ENCODE data around the gene HPSE2.

Gene HPSE2

GRCh38 chr10:98602224-98602623, 633.4 kb downstream of the HPSE2 start:
- no peaks in the 10 kb centered on the region for H3K9me3 ChIP-seq (ENCODE audit: insufficient read depth, low read length)
- no peaks in the 10 kb centered on the region for H3K36me3 ChIP-seq (ENCODE audit: low read length)
- H2AFZ ChIP-seq (ENCODE audit: low read depth, low read length, severe bottlenecking): no peak overlapping the region

GRCh38 chr10:98599032-98599610, 636.5 kb downstream of the HPSE2 start:
- H2AFZ ChIP-seq (ENCODE audit: low read depth, low read length, severe bottlenecking): no peak overlapping the region
- H3K27ac ChIP-seq (ENCODE audit: low read depth, low read length): no peak overlapping the region
- no peaks in the 10 kb centered on the region for H3K27me3 ChIP-seq (ENCODE audit: low read length)
- H3K9me3 ChIP-seq (ENCODE audit: insufficient read depth, low read length): no peaks in the 10 kb centered on the region
- H3K4me2 ChIP-seq (ENCODE audit: low read depth, low read length, poor library complexity, severe bottlenecking): no peak overlapping the region
- no peaks in the 10 kb centered on the region for H3K9me2 ChIP-seq (replicated peaks; ENCODE audit: insufficient read depth, low read length)
- H3K36me3 ChIP-seq (ENCODE audit: low read length): no peaks in the 10 kb centered on the region
- no peaks in the 10 kb centered on the region for H3F3A ChIP-seq (ENCODE audit: insufficient read depth)
- no peak overlapping the region for H3K4me3 ChIP-seq (ENCODE audit: insufficient read depth, low read length, poor library complexity, severe bottlenecking)
- no peaks in the 10 kb centered on the region for H4K20me1 ChIP-seq (ENCODE audit: low read depth, low read length)
- no peaks in the 10 kb centered on the region for H3K79me2 ChIP-seq (ENCODE audit: insufficient read depth, low read length)
- no peak overlapping the region for H3K9ac ChIP-seq (ENCODE audit: low read length)
- TF ChIP-seq, protein P1, sequence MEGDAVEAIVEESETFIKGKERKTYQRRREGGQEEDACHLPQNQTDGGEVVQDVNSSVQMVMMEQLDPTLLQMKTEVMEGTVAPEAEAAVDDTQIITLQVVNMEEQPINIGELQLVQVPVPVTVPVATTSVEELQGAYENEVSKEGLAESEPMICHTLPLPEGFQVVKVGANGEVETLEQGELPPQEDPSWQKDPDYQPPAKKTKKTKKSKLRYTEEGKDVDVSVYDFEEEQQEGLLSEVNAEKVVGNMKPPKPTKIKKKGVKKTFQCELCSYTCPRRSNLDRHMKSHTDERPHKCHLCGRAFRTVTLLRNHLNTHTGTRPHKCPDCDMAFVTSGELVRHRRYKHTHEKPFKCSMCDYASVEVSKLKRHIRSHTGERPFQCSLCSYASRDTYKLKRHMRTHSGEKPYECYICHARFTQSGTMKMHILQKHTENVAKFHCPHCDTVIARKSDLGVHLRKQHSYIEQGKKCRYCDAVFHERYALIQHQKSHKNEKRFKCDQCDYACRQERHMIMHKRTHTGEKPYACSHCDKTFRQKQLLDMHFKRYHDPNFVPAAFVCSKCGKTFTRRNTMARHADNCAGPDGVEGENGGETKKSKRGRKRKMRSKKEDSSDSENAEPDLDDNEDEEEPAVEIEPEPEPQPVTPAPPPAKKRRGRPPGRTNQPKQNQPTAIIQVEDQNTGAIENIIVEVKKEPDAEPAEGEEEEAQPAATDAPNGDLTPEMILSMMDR (IDR thresholded peaks at IDR 0.05; ENCODE audit: insufficient read depth, low read length, poor library complexity, severe bottlenecking): no peak
- TF ChIP-seq EZH2phosphoT487 (conservative IDR thresholded peaks at IDR 0.05; ENCODE audit: low read length): no peak

More at GRCh38 chr10:98602224-98602623, 633.4 kb downstream of the HPSE2 start:
- Histone ChIP-seq H3K4me3 (ENCODE audit: insufficient read depth, low read length, poor library complexity, severe bottlenecking) (no peak overlapping the region), H3F3A (ENCODE audit: insufficient read depth) (no peaks in the 10 kb centered on the region), H4K20me1 (ENCODE audit: low read depth, low read length) (no peaks in the 10 kb centered on the region), H3K9me2 (replicated peaks; ENCODE audit: insufficient read depth, low read length) (no peaks in the 10 kb centered on the region), H3K4me2 (ENCODE audit: low read depth, low read length, poor library complexity, severe bottlenecking) (no peak overlapping the region), H3K9ac (ENCODE audit: low read length) (no peak overlapping the region), H3K27ac (ENCODE audit: low read depth, low read length) (no peak overlapping the region), H3K27me3 (ENCODE audit: low read length) (no peaks in the 10 kb centered on the region), H3K79me2 (ENCODE audit: insufficient read depth, low read length) (no peaks in the 10 kb centered on the region)
- TF ChIP-seq, protein P1 (IDR thresholded peaks at IDR 0.05; ENCODE audit: insufficient read depth, low read length, poor library complexity, severe bottlenecking): no peak
- TF ChIP-seq EZH2phosphoT487 (conservative IDR thresholded peaks at IDR 0.05; ENCODE audit: low read length): no peak

- Histone ChIP-seq H3K9ac (ENCODE audit: low read length) (no peak overlapping the region), H3K4me3 (ENCODE audit: insufficient read depth, low read length, poor library complexity, severe bottlenecking) (no peak overlapping the region), H3K36me3 (ENCODE audit: low read length) (no peaks in the 10 kb centered on the region), H2AFZ (ENCODE audit: low read depth, low read length, severe bottlenecking) (no peak overlapping the region), H3K9me2 (replicated peaks; ENCODE audit: insufficient read depth, low read length) (no peaks in the 10 kb centered on the region), H3K79me2 (ENCODE audit: insufficient read depth, low read length) (no peaks in the 10 kb centered on the region), H3F3A (ENCODE audit: insufficient read depth) (no peaks in the 10 kb centered on the region), H4K20me1 (ENCODE audit: low read depth, low read length) (no peaks in the 10 kb centered on the region), H3K9me3 (ENCODE audit: insufficient read depth, low read length) (no peaks in the 10 kb centered on the region), H3K27me3 (ENCODE audit: low read length) (no peaks in the 10 kb centered on the region), H3K4me2 (ENCODE audit: low read depth, low read length, poor library complexity, severe bottlenecking) (no peak overlapping the region), H3K27ac (ENCODE audit: low read depth, low read length) (no peak overlapping the region)
- TF ChIP-seq, protein P1 (IDR thresholded peaks at IDR 0.05; ENCODE audit: insufficient read depth, low read length, poor library complexity, severe bottlenecking): no peak
- no peak for TF ChIP-seq EZH2phosphoT487 (conservative IDR thresholded peaks at IDR 0.05; ENCODE audit: low read length)
These were observed 639.2 kb downstream of the HPSE2 start for GRCh38 chr10:98596404-98596803.
